Activated CD8-positive, alpha-beta memory T cell treated with anti-CD3 and anti-CD28 coated beads, Interleukin-2, amount 50 U/mL, for 1 hour (primary cell): ENCODE data around the gene AK9.
A peak's percentile ranks its signal among the peaks of the same experiment; 100 is the strongest.

Experiments used
- DNase-seq: peaks from one replicate; pipeline ENCODE4 v3.0.0-alpha.2; 2020; ENCODE audit errors: extremely low read depth

Gene AK9

GRCh38 chr6:109512271-109512817 lies 178.7 kb downstream of the AK9 start:
- DNase-seq, result no peak

GRCh38 chr6:109511832-109512231 lies 179.2 kb downstream of the AK9 start:
- DNase-seq, result no peak

GRCh38 chr6:109510358-109510757 lies 180.6 kb downstream of the AK9 start:
- DNase-seq, result no peak

- no peak for DNase-seq
These were observed 182.7 kb downstream of the AK9 start for GRCh38 chr6:109508166-109508860.

GRCh38 chr6:109507490-109508072 lies 183.4 kb downstream of the AK9 start:
- no peak for DNase-seq

- DNase-seq, result no peak
These were observed 184.2 kb downstream of the AK9 start for GRCh38 chr6:109506841-109507240.

- DNase-seq, result no peak
These were observed 184.7 kb downstream of the AK9 start for GRCh38 chr6:109506314-109506713.

GRCh38 chr6:109503327-109504224 lies 187.4 kb downstream of the AK9 start:
- DNase-seq, result no peak

GRCh38 chr6:109498936-109499335 lies 192.1 kb downstream of the AK9 start:
- no peak for DNase-seq

- no peak for DNase-seq
These were observed 192.9 kb downstream of the AK9 start for GRCh38 chr6:109498052-109498451.

- DNase-seq, result no peak
These were observed 194.8 kb downstream of the AK9 start for GRCh38 chr6:109496036-109496772.

- no peak for DNase-seq
These were observed 197.1 kb downstream of the AK9 start for GRCh38 chr6:109493865-109494264.

GRCh38 chr6:109491207-109491938 lies 199.6 kb downstream of the AK9 start:
- no peak for DNase-seq

- no peak for DNase-seq
These were observed 200.3 kb downstream of the AK9 start for GRCh38 chr6:109490713-109491112.

- DNase-seq, result no peak
These were observed 203.0 kb downstream of the AK9 start for GRCh38 chr6:109488001-109488400.

- DNase-seq, result no peak
These were observed 204.9 kb downstream of the AK9 start for GRCh38 chr6:109486068-109486467.

- no peak for DNase-seq
These were observed 205.6 kb downstream of the AK9 start for GRCh38 chr6:109485266-109485935.

- DNase-seq, result no peak
These were observed 206.9 kb downstream of the AK9 start for GRCh38 chr6:109484122-109484521.

GRCh38 chr6:109483735-109484057 lies 207.3 kb downstream of the AK9 start:
- DNase-seq, result no peak

- peak; percentile 74 for DNase-seq
These were observed 207.9 kb downstream of the AK9 start, which contains the start of gene ZBTB24 for GRCh38 chr6:109482905-109483734. Gene ZBTB24, minus strand, starts transcription at chr6:109483219. Its CDS starts 1,193 bp downstream, at chr6:109482026.
